Suppressor macrophage (primary cell): Measurements from ENCODE around the gene BCL7A.
"Not testable (repeated sequence)": the region's sequence is repeated elsewhere in the genome, so short reads cannot be mapped to it uniquely, and the experiment has no call there.

Experiments
- DNase-seq, 4 experiments: peaks; one replicate each; pipeline ENCODE4 v3.0.0-alpha.2; 2020 to 2022

Gene BCL7A

GRCh38 chr12:122056406-122056805 is 34.7 kb downstream of the BCL7A start:
- DNase-seq: not testable (repeated sequence)

- DNase-seq: no peak
Measured at GRCh38 chr12:122057007-122057735, 35.5 kb downstream of the BCL7A start.

GRCh38 chr12:122057769-122058168 is 36.1 kb downstream of the BCL7A start:
- DNase-seq: no peak

GRCh38 chr12:122058549-122059149 is 37.0 kb downstream of the BCL7A start:
- no peak for DNase-seq

GRCh38 chr12:122059203-122059960 is 37.7 kb downstream of the BCL7A start:
- DNase-seq: no peak

GRCh38 chr12:122060081-122060501 is 38.4 kb downstream of the BCL7A start:
- no peak for DNase-seq

- DNase-seq: no peak
Measured at GRCh38 chr12:122061253-122061652, 39.6 kb downstream of the BCL7A start.

GRCh38 chr12:122062832-122063693 is 41.4 kb downstream of the BCL7A start:
- peak; percentile 76 to 89 (median 87) for DNase-seq

- DNase-seq: no peak
Measured at GRCh38 chr12:122063694-122064024, 42.0 kb downstream of the BCL7A start.

- peak; percentile 82 to 92 (median 88) for DNase-seq
Measured at GRCh38 chr12:122064025-122064777, 42.5 kb downstream of the BCL7A start.

- peak; percentile 61 to 83 (median 74) for DNase-seq
Measured at GRCh38 chr12:122064780-122065588, 43.3 kb downstream of the BCL7A start.

- DNase-seq: no peak
Measured at GRCh38 chr12:122067548-122067947, 45.9 kb downstream of the BCL7A start.

GRCh38 chr12:122067966-122068365 is 46.3 kb downstream of the BCL7A start:
- no peak for DNase-seq

- no peak for DNase-seq
Measured at GRCh38 chr12:122072031-122072970, 50.6 kb downstream of the BCL7A start.

- no peak for DNase-seq
Measured at GRCh38 chr12:122073815-122074214, 52.1 kb downstream of the BCL7A start.

GRCh38 chr12:122076743-122077495 is 55.2 kb downstream of the BCL7A start:
- DNase-seq: peak; percentile 32 to 65 (median 60)

GRCh38 chr12:122078141-122079032 is 56.7 kb downstream of the BCL7A start, which contains the start of gene MLXIP:
Gene MLXIP (plus strand): TSS chr12:122078756. CDS start chr12:122078854, 98 bp downstream.
- DNase-seq: peak; percentile 96 to 99 (median 98)
